Breast epithelium (tissue), 4 donors: ENCODE results near the gene SLC9A8. TPM values are rescaled to one million over a fixed set of nuclear protein-coding genes. Genes with fewer than 3 reads are reported as not detected.

Experiments
- DNase-seq, 2 donors: peaks; one replicate each; pipeline ENCODE4 v3.0.0-alpha.2; 2019; ENCODE audit warnings: low spot score in 2 of 2
- H3K27ac ChIP-seq, 2 donors: fragments of 200-600 bp; sonication (generic) in 1 of 2; one replicate each; pipeline ENCODE4 v1.5.1; 2016 to 2019; ENCODE audit warnings: mild to moderate bottlenecking in 1 of 2
- H3K27me3 ChIP-seq, 2 donors: fragments of 200-600 bp; sonication (generic) in 1 of 2; one replicate each; pipeline versions ENCODE4 v1.5.1 to v1.6.0; 2017 to 2019; ENCODE audit warnings: control low read depth in 1 of 2, mild to moderate bottlenecking in 1 of 2
- H3K36me3 ChIP-seq: fragments of 200-600 bp; one replicate; pipeline ENCODE4 v1.5.1; 2019
- H3K4me1 ChIP-seq, 2 donors: fragments of 200-600 bp; sonication (generic); one replicate each; pipeline ENCODE4 v1.5.1; 2016 to 2019; ENCODE audit warnings: control low read depth in 1 of 2
- H3K4me3 ChIP-seq, 3 donors: fragments of 200-600 bp; sonication (generic); 1 replicate in 2 of 3; 2 replicates in 1 of 3; pipeline ENCODE4 v1.5.1; 2016 to 2019; ENCODE audit warnings: mild to moderate bottlenecking in 3 of 3, moderate library complexity in 2 of 3
- H3K9me3 ChIP-seq, 2 donors: fragments of 200-600 bp; sonication (generic) in 1 of 2; one replicate each; pipeline ENCODE4 v1.5.1; 2016 to 2019; ENCODE audit warnings: control low read depth in 1 of 2
- CTCF ChIP-seq, 3 donors: fragments of 450-650 bp; IDR thresholded peaks; one replicate each; pipeline ENCODE4 v1.5.1; 2016 to 2017; ENCODE audit warnings: antibody characterized with exemption in 3 of 3, mild to moderate bottlenecking in 3 of 3, moderate library complexity in 3 of 3
- POLR2A ChIP-seq: fragments of 450-650 bp; IDR thresholded peaks from one replicate; pipeline ENCODE4 v1.6.1; 2016; ENCODE audit warnings: antibody characterized with exemption, mild to moderate bottlenecking, moderate library complexity
- POLR2AphosphoS5 ChIP-seq, 3 donors: sonication (generic); formaldehyde crosslinking; IDR thresholded peaks; one replicate each; pipeline ENCODE4 v1.6.1; 2017; ENCODE audit warnings: antibody characterized with exemption in 3 of 3
- intact Hi-C: fragments of 100-400 bp; cut with DNase I; formaldehyde crosslinking; loops from one replicate; pipeline ENCODE4 v1.15.1; 2023; ENCODE audit warnings: low total_unique reads
- total RNA-seq, 3 donors: library from RNA; depleted of rRNA; stranded (reverse); fragments of >200 nt; gene quantifications; one replicate each; pipeline ENCODE4 v1.1.0, GENCODE V29; 2016

Gene SLC9A8
- total RNA-seq, 3 donors from 2014 or later = 11.8 to 13.5 (median 13.3) TPM

- TF ChIP-seq POLR2AphosphoS5 (IDR thresholded peaks at IDR 0.05) = no peak
- peak in 2 of 3 donors; percentile 15 to 42 for TF ChIP-seq CTCF (IDR thresholded peaks at IDR 0.05)
- peaks cover 0 to 3% of the 10 kb centered on the region in 2 donors for H3K4me1 ChIP-seq
- intact Hi-C loops = loop anchor here (2.0 kb wide), 1 partner anchor 337 kb away; no protein-coding TSS in a partner anchor
- H3K27me3 ChIP-seq = no peaks in the 10 kb centered on the region
- H3K9me3 ChIP-seq = no peaks in the 10 kb centered on the region
- H3K4me3 ChIP-seq = no peak overlapping the region
- H3K36me3 ChIP-seq = no peaks in the 10 kb centered on the region
- no peak overlapping the region for H3K27ac ChIP-seq
- DNase-seq = peak in 1 of 2 donors; percentile 52
Observed at GRCh38 chr20:49889935-49890333, 77.3 kb downstream of the SLC9A8 start.

GRCh38 chr20:49890471-49891361 is 78.1 kb downstream of the SLC9A8 start:
- DNase-seq = peak in 1 of 2 donors; percentile 51
- intact Hi-C loops = no loop called here
- TF ChIP-seq CTCF (IDR thresholded peaks at IDR 0.05) (no peak), POLR2A (no peak), POLR2AphosphoS5 (IDR thresholded peaks at IDR 0.05) (no peak)
- H3K9me3 ChIP-seq = no peaks in the 10 kb centered on the region
- H3K27me3 ChIP-seq = no peaks in the 10 kb centered on the region
- peaks cover 0 to 3% of the 10 kb centered on the region in 2 donors for H3K4me1 ChIP-seq
- H3K4me3 ChIP-seq = no peak overlapping the region
- no peaks in the 10 kb centered on the region for H3K36me3 ChIP-seq
- peak overlapping the region in 1 of 2 donors; percentile 10 for H3K27ac ChIP-seq

GRCh38 chr20:49891476-49892110 is 79.0 kb downstream of the SLC9A8 start:
- no peak overlapping the region for H3K4me3 ChIP-seq
- peak in 1 of 2 donors; percentile 37 for DNase-seq
- H3K27me3 ChIP-seq = no peaks in the 10 kb centered on the region
- peaks cover 0 to 3% of the 10 kb centered on the region in 2 donors for H3K4me1 ChIP-seq
- H3K9me3 ChIP-seq = no peaks in the 10 kb centered on the region
- no peak overlapping the region for H3K27ac ChIP-seq
- TF ChIP-seq POLR2AphosphoS5 (IDR thresholded peaks at IDR 0.05) (no peak), CTCF (IDR thresholded peaks at IDR 0.05) (no peak), POLR2A (no peak)
- H3K36me3 ChIP-seq = no peaks in the 10 kb centered on the region
- intact Hi-C loops = no loop called here

- no peak for DNase-seq
Observed at GRCh38 chr20:49892260-49892659, 79.6 kb downstream of the SLC9A8 start.

More at GRCh38 chr20:49892260-49892659, 79.6 kb downstream of the SLC9A8 start:
- Histone ChIP-seq H3K9me3 (no peaks in the 10 kb centered on the region), H3K4me3 (no peak overlapping the region), H3K27me3 (no peaks in the 10 kb centered on the region), H3K36me3 (no peaks in the 10 kb centered on the region), H3K27ac (no peak overlapping the region), H3K4me1 (peaks cover 0 to 3% of the 10 kb centered on the region in 2 donors)
- intact Hi-C loops = no loop called here
- TF ChIP-seq POLR2A = no peak
- no peak for TF ChIP-seq CTCF (IDR thresholded peaks at IDR 0.05)
- TF ChIP-seq POLR2AphosphoS5 (IDR thresholded peaks at IDR 0.05) = no peak
